ENCODE data around the gene PJA2. TPM values are rescaled to one million over a fixed set of nuclear protein-coding genes. Genes with fewer than 3 reads are reported as not detected.

Gene PJA2
- total and polyA plus RNA-seq, 2 of the 8 experiments (the other 6 are each of a cell fraction or from before 2014, with no cell fraction given): 15.3 to 47.7 TPM

GRCh38 chr5:109326919-109327318 is 82.9 kb downstream of the PJA2 start (continued):
- no peak for TF ChIP-seq CHD7 (IDR thresholded peaks at IDR 0.05; ENCODE audit: insufficient replicate concordance, low read length)

All from H1 (cell line).